ENCODE data around the gene C12orf56.

Gene C12orf56

DNA sequence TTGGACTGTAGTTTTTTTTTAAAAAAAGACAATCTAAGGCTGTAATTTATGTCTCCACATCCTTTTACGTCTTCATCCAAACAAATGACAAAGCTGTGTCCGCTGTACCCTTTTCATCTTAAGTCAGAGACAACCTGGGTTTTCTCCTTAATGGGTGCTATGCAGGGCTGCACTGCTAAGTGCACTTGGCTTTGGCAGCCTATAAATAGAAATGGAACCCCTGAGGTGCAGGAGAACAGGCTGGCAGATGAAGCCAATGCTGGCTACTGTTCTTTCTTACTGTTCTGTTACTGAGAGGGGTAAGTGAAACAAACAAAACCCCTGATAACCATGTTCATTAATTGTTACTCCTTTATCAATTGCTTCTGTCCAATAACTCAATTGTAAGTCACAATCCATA is 121.4 kb downstream of the C12orf56 start:
- POLR2A ChIA-PET: no interaction called here
- no peak for DNase-seq (ENCODE audit: extremely low spot score)
- CTCF ChIA-PET: interaction anchor here (1.6 to 2.1 kb wide), 2 partner anchors 10 to 13 kb away, joined by 5 read pairs; no protein-coding TSS in a partner anchor
- no peak for TF ChIP-seq CTCF (IDR thresholded peaks at IDR 0.05; ENCODE audit: control extremely low read depth, extremely low read depth, low read depth, missing control alignments)

DNA sequence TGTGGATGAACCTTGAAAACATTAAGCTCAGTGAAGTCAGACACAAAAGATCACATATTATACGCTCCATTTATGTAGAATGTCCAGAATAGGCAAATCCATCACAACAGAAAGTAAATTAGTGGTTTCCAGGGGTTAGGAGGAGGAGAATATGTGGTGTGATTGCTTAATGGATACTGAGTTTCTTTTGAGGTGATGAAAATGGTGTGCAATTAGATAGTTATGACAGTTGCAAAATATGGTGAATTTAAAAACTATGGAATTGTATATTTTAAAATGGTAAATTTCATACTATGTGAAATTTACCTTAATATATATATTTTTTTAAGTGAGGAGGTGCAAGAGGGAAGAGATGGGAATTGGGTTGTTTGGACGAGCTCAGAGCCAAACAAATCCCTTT is 122.1 kb downstream of the C12orf56 start:
- no peak for TF ChIP-seq CTCF (IDR thresholded peaks at IDR 0.05; ENCODE audit: control extremely low read depth, extremely low read depth, low read depth, missing control alignments)
- POLR2A ChIA-PET: no interaction called here
- CTCF ChIA-PET: interaction anchor here (1.6 to 2.1 kb wide), 2 partner anchors 10 to 12 kb away, joined by 5 read pairs; no protein-coding TSS in a partner anchor
- DNase-seq (ENCODE audit: extremely low spot score): no peak

- no peak for TF ChIP-seq CTCF (IDR thresholded peaks at IDR 0.05; ENCODE audit: control extremely low read depth, extremely low read depth, low read depth, missing control alignments)
- DNase-seq (ENCODE audit: extremely low spot score): no peak
- ChIA-PET POLR2A (no interaction called here), CTCF (interaction anchor here (1.0 to 1.6 kb wide), 2 partner anchors 9 to 439 kb away, joined by 4 to 6 read pairs; no protein-coding TSS in a partner anchor)
Observed at GRCh38 chr12:64265839-64266238, 124.7 kb downstream of the C12orf56 start.

DNA sequence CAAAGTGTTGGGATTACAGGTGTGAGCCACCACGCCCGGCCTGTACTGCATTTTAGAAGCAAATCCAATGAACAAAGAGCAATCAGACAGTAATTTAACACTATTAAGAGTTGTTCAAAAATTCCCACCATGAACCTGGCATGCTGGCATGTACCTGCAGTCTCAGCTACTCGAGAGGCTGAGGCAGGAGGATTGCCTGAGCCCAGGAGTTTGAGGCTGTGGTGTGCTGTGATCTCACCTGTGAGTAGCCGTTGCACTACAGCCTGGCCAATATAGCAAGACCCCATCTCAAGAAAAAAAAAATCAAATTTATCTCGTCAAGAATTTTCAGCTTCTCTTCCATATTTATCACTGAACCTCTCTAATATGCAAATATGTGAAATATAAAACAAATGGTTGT is 128.7 kb downstream of the C12orf56 start:
- CTCF ChIA-PET: interaction anchor here (1.0 to 1.7 kb wide), 2 partner anchors 12 kb away, joined by 3 to 5 read pairs; no protein-coding TSS in a partner anchor
- POLR2A ChIA-PET: no interaction called here
- DNase-seq (ENCODE audit: extremely low spot score): no peak
- no peak for TF ChIP-seq CTCF (IDR thresholded peaks at IDR 0.05; ENCODE audit: control extremely low read depth, extremely low read depth, low read depth, missing control alignments)

- ChIA-PET CTCF (interaction anchor here (1.8 to 5.7 kb wide), 4 partner anchors 10 to 432 kb away, joined by 5 to 34 read pairs (median 14); partner anchors contain the start of gene SRGAP1), POLR2A (no interaction called here)
- TF ChIP-seq CTCF (IDR thresholded peaks at IDR 0.05; ENCODE audit: control extremely low read depth, extremely low read depth, low read depth, missing control alignments): no peak
- no peak for DNase-seq (ENCODE audit: extremely low spot score)
Observed at GRCh38 chr12:64258576-64258975, 132.0 kb downstream of the C12orf56 start.

DNA sequence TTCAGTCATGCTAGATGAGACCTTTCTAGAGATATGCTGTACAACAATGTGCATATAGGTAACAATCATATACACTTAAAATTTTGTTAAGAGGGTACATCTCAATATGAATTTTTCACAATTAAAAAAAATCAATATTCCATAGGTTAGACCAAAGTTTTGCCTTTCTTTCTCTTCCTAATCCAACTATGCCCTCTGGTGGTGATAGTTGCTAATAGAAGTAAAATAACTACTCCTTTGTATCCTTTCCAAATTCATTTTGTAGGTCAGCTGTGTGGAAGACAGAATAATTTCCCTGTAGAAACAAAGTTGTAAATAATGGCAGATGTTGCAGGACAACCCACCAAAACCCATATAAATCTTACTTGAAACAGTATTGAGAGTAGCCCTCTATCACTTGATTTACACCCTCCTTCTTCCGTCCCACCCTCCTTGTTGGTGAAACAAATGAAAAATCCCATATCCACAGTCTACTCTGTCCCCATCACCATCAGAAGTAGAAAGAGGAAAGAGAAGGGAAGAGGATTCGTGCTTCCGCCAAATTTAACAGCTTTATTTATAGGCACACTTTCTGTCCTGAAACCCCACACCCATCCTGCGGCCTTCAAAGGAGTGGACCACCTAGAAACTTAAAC is 134.3 kb downstream of the C12orf56 start:
- TF ChIP-seq CTCF (IDR thresholded peaks at IDR 0.05; ENCODE audit: control extremely low read depth, extremely low read depth, low read depth, missing control alignments): peak; percentile 48
- CTCF ChIA-PET: interaction anchor here (0.6 to 5.7 kb wide), 27 partner anchors 10 to 588 kb away, joined by 3 to 34 read pairs (median 3); partner anchors contain the start of genes DPY19L2 and SRGAP1
- POLR2A ChIA-PET: no interaction called here
- DNase-seq (ENCODE audit: extremely low spot score): peak; percentile 33
